ENCODE measurements around the gene CHD2.
"Not testable (repeated sequence)": the region's sequence is repeated elsewhere in the genome, so short reads cannot be mapped to it uniquely, and the experiment has no call there.

The CHD2 gene

DNA sequence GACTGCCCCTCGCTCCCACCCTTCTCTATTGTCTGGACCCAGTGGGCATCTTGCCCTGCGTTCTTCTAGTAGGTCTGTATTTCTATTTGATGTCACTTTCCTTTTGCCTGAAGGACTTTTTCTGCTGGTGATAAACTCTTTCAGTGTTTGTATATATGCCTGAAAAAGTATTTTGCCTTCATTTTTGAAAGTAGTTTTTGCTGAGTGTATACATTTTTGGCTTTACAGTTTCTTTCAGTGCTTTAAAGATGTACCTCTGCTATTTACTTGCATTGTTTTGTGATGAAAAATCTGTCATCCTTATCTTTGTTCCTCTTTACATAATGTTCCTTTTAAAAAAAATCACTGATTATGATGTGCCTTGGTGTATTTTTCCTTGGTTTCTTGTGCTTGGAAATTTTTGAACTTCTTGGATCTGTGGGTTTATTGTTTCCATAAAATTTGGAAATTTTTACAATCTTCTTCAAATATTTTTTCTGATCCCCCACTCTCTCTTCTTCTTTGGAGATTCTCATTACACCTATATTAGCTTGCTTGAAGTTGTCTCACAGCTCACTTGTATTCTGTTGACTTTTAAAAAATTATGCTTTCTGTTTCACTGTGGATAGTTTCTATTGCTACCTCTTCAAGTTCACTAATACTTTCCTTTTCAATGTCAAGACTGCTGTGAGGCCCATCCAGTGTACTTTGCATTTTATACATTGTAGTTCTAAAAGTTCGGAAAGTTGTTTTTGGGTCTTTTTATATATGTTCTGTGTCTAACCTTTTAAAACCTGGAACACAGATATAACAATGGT, 121.0 kb downstream of the CHD2 start:
- DNase-seq (ENCODE audit: low read depth): no peak

DNA sequence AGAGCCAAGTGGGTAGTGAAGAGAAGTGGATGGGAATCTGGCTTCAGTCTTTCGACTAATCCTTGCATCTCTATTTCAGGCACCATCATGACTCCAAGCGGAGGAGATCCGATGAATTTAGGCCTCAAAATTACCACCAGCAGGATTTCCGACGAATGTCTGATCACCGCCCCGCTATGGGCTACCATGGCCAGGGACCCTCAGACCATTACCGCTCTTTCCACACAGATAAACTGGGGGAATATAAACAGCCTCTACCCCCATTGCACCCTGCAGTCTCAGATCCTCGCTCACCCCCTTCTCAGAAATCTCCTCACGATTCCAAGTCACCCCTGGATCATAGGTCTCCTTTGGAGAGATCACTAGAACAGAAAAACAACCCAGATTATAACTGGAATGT, 124.2 kb downstream of the CHD2 start:
- no peak for DNase-seq (ENCODE audit: low read depth)

- DNase-seq (ENCODE audit: low read depth): no peak
Measured at GRCh38 chr15:93024716-93025624, 124.8 kb downstream of the CHD2 start.

DNA sequence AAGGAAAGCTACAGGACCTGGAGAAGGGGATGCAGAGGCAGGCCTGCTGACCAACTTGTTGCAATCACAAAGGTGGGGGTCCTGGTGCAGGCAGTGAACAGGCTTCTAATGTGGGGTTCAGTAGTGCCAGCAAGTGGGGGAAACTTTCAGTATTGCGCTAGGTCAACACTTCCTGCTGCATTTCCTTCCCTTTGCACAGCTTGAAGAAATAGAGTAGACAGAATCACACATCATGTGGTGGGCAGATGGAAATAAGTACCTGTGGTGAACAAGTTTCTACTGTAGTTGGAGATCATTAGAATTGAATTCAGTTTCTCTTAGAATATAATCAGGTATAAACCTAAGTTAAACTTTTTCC, 125.5 kb downstream of the CHD2 start:
- no peak for DNase-seq (ENCODE audit: low read depth)

GRCh38 chr15:93026380-93026817, 126.3 kb downstream of the CHD2 start:
- DNase-seq (ENCODE audit: low read depth): no peak

- DNase-seq (ENCODE audit: low read depth): no peak
Measured at GRCh38 chr15:93027413-93027812, 127.3 kb downstream of the CHD2 start.

DNA sequence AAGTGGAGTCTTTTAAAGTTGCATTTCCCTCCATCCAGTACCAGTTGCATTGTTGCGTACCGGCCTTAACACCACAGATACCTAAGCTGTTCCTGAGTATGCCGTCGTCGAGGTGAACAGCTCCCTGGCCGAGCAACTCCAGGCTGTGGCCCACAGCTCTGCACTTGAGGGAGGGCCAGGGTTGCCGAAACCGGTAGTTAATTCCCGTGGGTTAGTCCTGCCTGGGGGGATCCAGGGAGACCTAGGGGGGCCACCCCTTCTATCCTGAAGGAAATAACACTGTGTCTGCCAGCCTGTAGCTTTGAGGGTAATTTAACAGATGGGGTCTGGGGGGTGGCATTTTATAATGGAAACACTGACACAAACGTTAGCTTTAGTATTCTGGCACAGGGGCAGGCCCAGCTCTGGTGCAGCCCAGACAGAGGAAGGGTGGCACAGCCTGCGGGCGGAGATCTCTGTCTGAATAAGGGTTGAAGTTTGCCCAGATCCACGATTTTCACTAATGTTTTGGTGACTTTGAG, 128.0 kb downstream of the CHD2 start:
- no peak for DNase-seq (ENCODE audit: low read depth)

- no peak for DNase-seq (ENCODE audit: low read depth)
Measured at GRCh38 chr15:93028632-93029213, 128.6 kb downstream of the CHD2 start.

- DNase-seq (ENCODE audit: low read depth): no peak
Measured at GRCh38 chr15:93029214-93029835, 129.2 kb downstream of the CHD2 start.

GRCh38 chr15:93029836-93030429, 129.8 kb downstream of the CHD2 start:
- DNase-seq (ENCODE audit: low read depth): no peak

DNA sequence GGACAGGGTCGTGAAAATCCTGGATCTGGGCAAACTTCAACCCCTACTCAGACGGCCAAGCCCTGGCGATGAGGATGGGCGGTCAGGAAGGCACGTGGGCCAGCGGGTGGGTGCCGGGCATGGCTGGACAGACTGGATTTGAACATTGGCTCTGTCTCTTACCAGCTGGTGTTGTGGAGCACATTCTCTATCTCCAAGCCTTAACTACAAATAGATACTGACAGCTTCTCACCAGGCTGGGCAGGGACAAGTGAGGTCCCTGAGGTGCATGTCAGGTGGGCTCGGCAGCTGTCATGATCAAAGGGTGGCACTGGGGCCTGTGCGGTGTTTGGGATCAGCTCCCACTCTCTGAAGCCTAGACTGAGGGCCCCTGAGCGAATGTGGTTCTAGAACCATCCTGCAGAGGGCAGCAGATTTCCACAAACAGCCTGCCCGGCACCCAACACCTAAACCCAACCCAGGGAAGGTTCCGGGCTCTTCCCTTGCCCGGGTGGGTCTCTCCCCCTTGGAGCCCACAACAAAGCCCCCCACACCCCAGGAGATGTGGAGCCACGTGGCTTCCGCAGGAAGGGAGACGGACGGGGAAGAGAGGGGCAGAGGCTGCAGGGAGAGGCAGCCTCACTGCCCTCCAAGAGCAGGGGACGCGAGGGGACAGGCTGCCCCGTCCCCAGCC, 130.4 kb downstream of the CHD2 start:
- no peak for DNase-seq (ENCODE audit: low read depth)

- DNase-seq (ENCODE audit: low read depth): no peak
Measured at GRCh38 chr15:93031103-93031464, 131.0 kb downstream of the CHD2 start.

GRCh38 chr15:93031557-93032384, 131.6 kb downstream of the CHD2 start:
- not testable (repeated sequence) for DNase-seq (ENCODE audit: low read depth)

- DNase-seq (ENCODE audit: low read depth): not testable (repeated sequence)
Measured at GRCh38 chr15:93032515-93033206, 132.5 kb downstream of the CHD2 start.

DNA sequence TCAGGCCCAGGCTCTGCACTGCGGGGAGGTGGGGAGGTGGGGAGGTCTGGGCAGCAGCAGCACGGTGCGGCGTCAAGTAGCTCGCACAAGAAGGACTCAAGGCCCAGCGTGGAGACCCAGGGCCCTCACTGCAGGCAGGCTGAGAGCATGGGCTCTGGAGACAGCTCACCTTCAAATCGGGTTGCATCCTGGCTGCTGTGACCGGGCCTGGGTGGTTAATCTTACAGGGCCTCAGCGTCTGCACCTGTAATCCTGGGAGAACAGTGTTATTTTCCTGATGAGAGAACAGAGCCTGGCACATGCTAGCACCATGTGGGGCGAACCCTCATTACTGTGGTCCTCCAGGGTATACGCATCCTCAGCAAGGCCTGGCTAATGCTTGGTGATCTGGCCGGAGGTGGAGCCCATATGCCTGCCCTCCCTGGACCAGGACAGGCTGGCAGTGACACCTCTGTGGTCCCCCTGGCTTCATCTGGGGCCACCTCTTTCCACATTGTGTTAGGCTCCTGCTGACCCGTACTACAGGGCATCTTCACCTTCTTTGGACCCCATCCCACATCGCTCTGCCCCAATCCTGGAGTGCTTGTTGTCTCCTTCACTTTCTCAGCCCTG, 133.4 kb downstream of the CHD2 start:
- DNase-seq (ENCODE audit: low read depth): no peak

- DNase-seq (ENCODE audit: low read depth): no peak
Measured at GRCh38 chr15:93034512-93034911, 134.4 kb downstream of the CHD2 start.

DNA sequence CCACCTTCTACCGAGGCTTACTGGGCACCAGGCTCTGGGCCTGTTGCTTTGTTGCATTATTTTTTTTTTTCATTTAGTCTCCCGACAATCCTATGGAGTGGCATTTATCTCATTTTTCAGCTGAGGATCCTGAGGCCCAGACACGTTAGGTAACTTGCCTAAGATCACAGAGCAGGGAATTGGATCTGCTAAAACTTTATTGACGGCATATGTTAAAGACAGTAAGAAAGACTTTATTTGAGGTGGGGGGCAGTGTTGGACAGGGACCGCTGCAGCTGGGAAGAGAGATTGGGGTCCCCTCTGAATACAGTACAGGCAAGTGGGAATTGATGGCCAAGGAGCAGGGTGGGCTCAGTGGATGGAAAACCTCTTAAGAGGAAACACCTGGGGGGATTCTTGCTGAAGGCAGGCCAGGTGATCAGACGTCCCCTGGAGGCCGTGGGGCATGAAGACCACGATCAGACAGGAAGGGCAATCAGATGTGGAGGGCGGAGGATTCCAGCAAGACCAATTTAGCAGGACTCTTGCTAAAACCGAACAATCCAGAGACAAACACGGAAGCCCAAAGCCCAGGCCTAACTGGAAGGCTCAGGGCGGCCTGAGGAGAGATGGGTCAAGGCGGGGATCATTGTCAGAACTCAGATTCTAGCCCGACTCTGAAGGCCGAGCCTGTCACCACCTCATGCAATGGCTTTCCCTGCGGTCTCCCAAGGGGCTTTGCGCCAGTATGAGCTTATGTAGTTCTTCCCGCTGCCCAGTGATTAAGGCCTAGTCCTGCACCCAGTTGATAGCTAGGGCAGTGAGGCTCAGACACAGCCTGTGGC, 135.2 kb downstream of the CHD2 start:
- no peak for DNase-seq (ENCODE audit: low read depth)
